ENCODE results near the gene RGS7BP.

The RGS7BP gene

DNA sequence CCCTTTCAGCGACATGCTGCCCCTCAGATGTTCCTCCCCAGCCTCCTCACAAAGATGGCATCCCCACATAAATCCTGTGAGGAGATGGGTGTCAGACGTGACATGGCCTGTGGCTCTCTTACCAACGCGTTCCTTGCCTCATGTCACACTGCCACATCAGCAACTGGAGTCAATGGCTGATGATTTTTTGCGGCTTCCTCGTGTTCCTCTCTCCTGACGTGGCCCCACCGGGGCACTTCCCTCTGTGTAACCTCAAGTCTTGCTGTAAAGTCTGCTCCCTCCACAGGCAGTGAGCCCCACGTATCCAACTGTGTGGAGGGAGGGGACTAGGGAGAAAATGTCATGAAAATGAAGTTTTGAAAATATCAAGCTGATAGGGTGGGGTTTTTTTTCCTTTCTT, 131.3 kb downstream of the RGS7BP start:
- DNase-seq = no peak

DNA sequence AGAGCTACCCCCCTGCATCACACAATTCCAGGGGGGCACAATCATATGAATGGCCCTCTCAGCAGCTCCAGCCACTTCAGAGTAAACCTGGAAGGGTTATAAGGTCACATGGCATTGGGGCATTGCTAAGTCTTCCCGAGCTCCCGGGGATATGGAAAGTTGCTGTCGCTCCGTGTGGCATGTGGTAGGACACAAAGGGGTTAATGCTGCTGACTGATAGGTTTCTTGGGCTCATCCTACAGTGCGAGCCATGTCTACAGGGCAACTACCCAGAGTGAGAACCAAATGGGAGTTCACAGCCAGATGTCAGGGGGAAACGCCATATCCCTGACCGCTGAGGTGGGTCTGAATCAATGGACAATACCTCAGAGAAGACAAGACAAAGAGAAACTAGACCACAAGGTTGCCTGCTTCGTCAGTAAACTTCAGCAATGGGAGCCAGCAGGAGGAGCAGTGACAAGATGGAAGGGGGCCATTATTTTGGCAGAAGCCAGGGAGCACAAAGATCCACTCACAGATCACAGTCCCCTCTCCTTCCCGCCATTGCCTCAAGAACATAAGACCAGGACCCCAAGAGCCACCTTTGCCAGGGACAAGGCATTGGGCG, 132.1 kb downstream of the RGS7BP start:
- DNase-seq = no peak

DNA sequence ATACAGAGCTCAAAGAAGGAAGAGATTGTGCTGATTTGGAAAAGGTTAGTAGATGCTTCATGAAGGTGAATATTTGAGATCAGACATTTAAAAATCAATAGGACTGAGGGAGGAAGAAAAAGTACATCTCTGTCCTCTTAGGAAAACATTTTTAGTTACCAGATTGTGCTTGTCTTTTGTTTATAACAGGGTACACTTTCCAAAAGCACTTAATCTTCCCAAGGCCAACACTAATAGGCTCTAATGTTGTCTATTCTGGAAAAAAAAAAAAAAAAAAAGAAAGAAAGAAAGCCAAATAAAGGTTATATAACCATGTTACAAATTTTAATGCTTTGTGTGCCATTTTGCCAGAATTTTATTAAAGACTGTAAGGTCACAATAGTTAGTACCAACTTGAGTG, 139.0 kb downstream of the RGS7BP start:
- no peak for DNase-seq

DNA sequence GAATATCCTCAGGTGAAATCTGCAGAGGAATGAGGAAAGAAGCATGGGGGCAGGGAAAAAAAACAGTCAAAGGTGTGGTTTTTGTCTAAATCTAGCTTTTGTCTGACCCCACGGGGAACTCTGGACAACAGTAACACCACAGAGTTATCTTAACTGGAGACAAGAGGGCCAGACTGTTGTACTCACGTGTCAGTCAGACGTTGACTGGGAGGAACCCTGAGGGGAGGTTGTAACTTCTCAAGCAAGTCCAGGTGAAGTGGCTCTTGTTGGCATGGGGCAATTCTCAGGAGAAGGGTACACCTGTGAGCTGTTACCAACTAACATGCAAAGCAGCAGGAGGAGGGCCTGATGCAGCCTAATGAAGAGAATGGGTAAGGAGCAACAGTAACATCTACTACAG, 140.4 kb downstream of the RGS7BP start:
- DNase-seq = no peak

DNA sequence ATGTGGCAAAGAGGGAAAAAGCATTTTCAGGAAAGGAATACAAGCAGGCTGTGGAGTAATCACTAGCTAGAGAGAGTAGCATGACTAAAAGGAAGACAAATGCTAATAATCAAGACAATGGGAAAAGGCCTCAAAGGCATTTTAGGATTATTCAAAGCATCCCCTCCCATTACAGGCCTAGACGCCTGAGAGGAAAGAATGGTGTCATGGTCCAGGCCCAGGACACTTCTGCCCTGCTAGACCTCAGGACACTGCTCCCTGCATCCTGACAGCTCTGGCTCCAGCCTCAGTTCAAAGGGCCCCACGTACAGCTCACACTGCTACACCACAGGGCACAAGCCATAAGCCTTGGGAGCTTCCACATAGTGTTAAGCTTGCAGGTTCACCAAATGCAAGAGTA, 143.7 kb downstream of the RGS7BP start:
- no peak for DNase-seq

DNA sequence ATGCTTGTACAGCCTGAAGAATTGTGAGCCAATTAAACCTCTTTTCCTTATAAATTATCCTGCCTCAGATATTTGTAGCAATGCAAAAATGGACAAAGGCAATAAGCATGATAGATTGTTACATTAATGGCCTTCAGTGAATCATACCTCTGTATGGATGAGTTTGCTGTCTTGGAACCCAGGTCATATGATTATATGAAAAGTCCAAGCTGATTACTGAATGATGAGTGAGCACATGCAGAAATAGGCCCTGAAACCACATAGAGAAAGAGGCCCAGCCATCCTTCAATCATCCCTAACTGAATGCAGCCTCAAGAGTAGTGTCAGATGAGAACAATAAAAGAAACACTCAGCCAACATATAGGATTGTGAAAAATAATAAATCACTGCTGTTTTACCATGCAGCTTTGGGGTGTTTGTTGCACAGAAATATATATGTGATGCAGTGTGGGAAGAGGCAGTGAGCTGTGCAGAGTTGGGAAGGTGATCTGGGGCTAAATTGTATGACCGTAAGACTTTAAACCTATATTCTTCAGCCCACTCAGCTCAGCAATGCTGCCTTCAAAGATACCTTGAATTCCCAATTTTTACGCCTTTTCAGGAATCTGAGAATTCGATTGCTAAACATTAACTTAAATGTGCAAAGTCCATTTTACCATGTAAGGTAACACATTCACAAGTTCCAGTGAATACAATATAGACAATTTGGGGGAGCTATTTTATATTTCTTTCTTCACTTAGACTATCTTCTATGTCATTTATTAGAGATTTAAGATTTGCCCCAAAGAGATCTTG, 148.1 kb downstream of the RGS7BP start:
- DNase-seq = no peak

DNA sequence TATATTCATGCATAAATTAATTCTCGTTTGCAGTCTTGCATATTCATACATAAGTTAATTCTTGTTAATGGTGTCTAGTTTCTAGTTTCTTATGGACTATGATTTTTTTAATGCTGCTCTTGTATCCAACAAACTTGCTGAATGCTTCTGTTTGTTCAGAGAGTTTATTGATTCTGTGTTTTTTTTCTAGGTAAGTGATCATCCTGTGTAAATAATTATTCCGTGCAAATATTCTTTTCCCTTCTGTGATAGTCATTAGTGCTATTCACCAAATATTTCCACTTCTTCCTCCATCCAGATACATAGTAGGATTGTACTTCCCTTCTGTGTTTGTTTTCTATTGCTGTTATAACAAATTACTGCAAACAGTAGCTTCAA, 148.7 kb downstream of the RGS7BP start:
- DNase-seq = no peak

DNA sequence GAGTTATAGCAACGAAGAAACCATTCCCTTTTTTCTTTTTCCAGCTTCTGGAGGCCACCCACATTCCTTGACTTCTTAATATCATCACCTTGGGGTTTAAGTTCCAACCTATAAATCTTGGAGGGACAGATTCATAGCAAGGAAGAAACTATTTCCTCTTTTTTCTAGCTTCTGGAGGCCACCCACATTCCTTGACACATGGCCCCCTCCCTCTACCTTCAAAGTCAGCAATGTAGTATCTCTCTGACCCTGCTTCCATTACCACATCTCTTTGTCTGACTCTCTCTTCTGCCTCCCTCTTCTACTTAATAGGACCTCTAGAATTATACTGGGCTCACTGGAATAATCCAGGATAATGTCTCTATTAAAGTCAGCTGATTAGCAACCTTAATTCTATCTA, 149.8 kb downstream of the RGS7BP start:
- no peak for DNase-seq

DNA sequence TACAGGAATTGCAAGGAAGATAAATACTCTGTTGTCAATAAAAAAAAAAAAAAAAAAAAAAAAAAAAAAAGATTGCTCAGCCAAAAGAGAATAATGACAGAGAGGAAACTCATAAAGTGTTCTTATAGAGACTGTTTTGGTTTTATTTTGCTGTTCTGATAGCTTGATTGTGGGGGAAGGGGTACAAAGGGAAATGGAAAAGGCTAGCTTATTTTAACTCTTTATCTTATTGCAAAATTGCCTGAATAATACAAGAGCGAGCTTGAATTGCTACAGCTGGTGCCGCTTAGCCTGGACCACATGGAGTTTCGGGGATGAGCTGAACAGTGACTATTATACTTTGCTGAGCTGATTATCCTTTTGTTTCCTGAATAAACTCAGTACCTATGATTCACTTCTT, 153.5 kb downstream of the RGS7BP start:
- DNase-seq = no peak

Measured in CD4-positive, alpha-beta T cell treated with Interleukin-17A for 1 hour (primary cell).